Astrocyte (in vitro differentiated cells and primary cell): ENCODE results near the gene OPCML. TPM values are rescaled to one million over a fixed set of nuclear protein-coding genes. Genes with fewer than 3 reads are reported as not detected.

ENCODE experiments used
- DNase-seq: peaks from one replicate; pipeline ENCODE4 v3.0.0-alpha.2; 2010; ENCODE audit warnings: low read depth
- FAIRE-seq: peaks from 2 replicates; lab custom pipeline; 2011; peaks lifted over from hg19 to GRCh38; lab: Jason Lieb, UNC
- H2AFZ ChIP-seq: 2 replicates; pipeline ENCODE4 v1.6.0; 2012; ENCODE audit warnings: low read depth, low read length, inconsistent platforms
- H3K27ac ChIP-seq: 2 replicates; pipeline ENCODE4 v1.5.1; 2011; ENCODE audit warnings: low read depth, low read length, inconsistent platforms
- H3K27me3 ChIP-seq: 2 replicates; pipeline ENCODE4 v1.6.0; 2011; ENCODE audit warnings: low read length, inconsistent platforms; ENCODE audit not compliant: insufficient read depth
- H3K36me3 ChIP-seq: 2 replicates; pipeline ENCODE4 v1.5.1; 2011; ENCODE audit warnings: low read length, inconsistent platforms; ENCODE audit not compliant: insufficient read depth
- H3K4me1 ChIP-seq: 2 replicates; pipeline ENCODE4 v1.5.1; 2011; ENCODE audit warnings: low read length, inconsistent platforms; ENCODE audit not compliant: insufficient read depth
- H3K4me2 ChIP-seq: 2 replicates; pipeline ENCODE4 v1.6.0; 2012; ENCODE audit warnings: low read length, inconsistent platforms
- H3K4me3 ChIP-seq: 2 replicates; pipeline ENCODE4 v1.5.1; 2011; ENCODE audit warnings: low read depth, mild to moderate bottlenecking, low read length, inconsistent platforms; ENCODE audit not compliant: insufficient read depth
- H3K79me2 ChIP-seq: 2 replicates; pipeline ENCODE4 v1.6.0; 2012; ENCODE audit warnings: mild to moderate bottlenecking, low read length, inconsistent platforms; ENCODE audit not compliant: insufficient read depth
- H3K9ac ChIP-seq: 2 replicates; pipeline ENCODE4 v1.6.0; 2012; ENCODE audit warnings: mild to moderate bottlenecking, low read length, inconsistent platforms
- H3K9me3 ChIP-seq: 2 replicates; pipeline ENCODE4 v1.5.1; 2012; ENCODE audit warnings: low read depth, mild to moderate bottlenecking, low read length, inconsistent platforms; ENCODE audit not compliant: insufficient read depth
- H4K20me1 ChIP-seq: 2 replicates; pipeline ENCODE4 v1.6.0; 2012; ENCODE audit warnings: low read length, inconsistent platforms; ENCODE audit not compliant: insufficient read depth
- H3K27ac Mint-ChIP-seq: one replicate; pipeline ENCODE4 v1.8.0; 2021; ENCODE audit warnings: mild to moderate bottlenecking, mixed read lengths; ENCODE audit not compliant: unreplicated experiment
- H3K27me3 Mint-ChIP-seq: one replicate; pipeline ENCODE4 v1.8.0; 2021; ENCODE audit warnings: low read depth, mixed read lengths; ENCODE audit not compliant: unreplicated experiment
- H3K36me3 Mint-ChIP-seq: one replicate; pipeline ENCODE4 v1.8.0; 2021; ENCODE audit warnings: low read depth, mixed read lengths; ENCODE audit not compliant: unreplicated experiment
- H3K4me1 Mint-ChIP-seq: one replicate; pipeline ENCODE4 v1.8.0; 2021; ENCODE audit warnings: low read depth, mixed read lengths; ENCODE audit not compliant: unreplicated experiment
- H3K4me3 Mint-ChIP-seq: one replicate; pipeline ENCODE4 v1.8.0; 2021; ENCODE audit warnings: mild to moderate bottlenecking, moderate library complexity, mixed read lengths; ENCODE audit not compliant: unreplicated experiment
- H3K9me3 Mint-ChIP-seq: one replicate; pipeline ENCODE4 v1.8.0; 2021; ENCODE audit warnings: mild to moderate bottlenecking, mixed read lengths; ENCODE audit not compliant: unreplicated experiment
- CTCF ChIP-seq: IDR thresholded peaks from 2 replicates; pipeline ENCODE4 v1.5.1; 2011; ENCODE audit warnings: low read depth, mild to moderate bottlenecking, inconsistent platforms, low read length, moderate library complexity; ENCODE audit not compliant: insufficient read depth
- EZH2 ChIP-seq: IDR thresholded peaks from 2 replicates; pipeline ENCODE4 v1.6.1; 2012; ENCODE audit warnings: mild to moderate bottlenecking, low read length, inconsistent platforms; ENCODE audit not compliant: insufficient read depth
- total RNA-seq: library from RNA; stranded (reverse); gene quantifications from 2 replicates; pipeline ENCODE4 v1.2.1, GENCODE V29; 2021

Gene OPCML
- total RNA-seq, 1 donor from 2014 or later = 7.9 TPM

- Histone ChIP-seq H3K79me2 (no peaks in the 10 kb centered on the region), H3K27ac (no peak overlapping the region), H3K4me3 (no peak overlapping the region), H3K9ac (no peak overlapping the region), H3K36me3 (no peaks in the 10 kb centered on the region), H3K4me2 (peak overlapping the region; percentile 21), H3K27me3 (no peaks in the 10 kb centered on the region), H2AFZ (no peak overlapping the region), H3K9me3 (no peaks in the 10 kb centered on the region), H4K20me1 (no peaks in the 10 kb centered on the region), H3K4me1 (peaks cover 9% of the 10 kb centered on the region)
- FAIRE-seq = no peak
- Mint-ChIP-seq H3K27ac (no peak overlapping the region), H3K27me3 (no peaks in the 10 kb centered on the region), H3K4me1 (peaks cover 49% of the 10 kb centered on the region), H3K9me3 (peaks cover 1% of the 10 kb centered on the region), H3K4me3 (no peak overlapping the region), H3K36me3 (peaks cover 1% of the 10 kb centered on the region)
- DNase-seq = peak; percentile 91
- TF ChIP-seq CTCF = no peak
- no peak for TF ChIP-seq EZH2
These were observed 922.1 kb downstream of the OPCML start for GRCh38 chr11:132610216-132610615.

GRCh38 chr11:132607575-132607974 is 924.7 kb downstream of the OPCML start:
- no peak overlapping the region for H2AFZ ChIP-seq
- no peaks in the 10 kb centered on the region for H3K36me3 ChIP-seq
- DNase-seq = no peak
- Mint-ChIP-seq H3K4me3 (no peak overlapping the region), H3K27ac (no peak overlapping the region), H3K36me3 (peaks cover 1% of the 10 kb centered on the region), H3K9me3 (no peaks in the 10 kb centered on the region), H3K4me1 (peaks cover 54% of the 10 kb centered on the region), H3K27me3 (no peaks in the 10 kb centered on the region)
- no peaks in the 10 kb centered on the region for H3K79me2 ChIP-seq
- peaks cover 24% of the 10 kb centered on the region for H3K4me1 ChIP-seq
- no peak overlapping the region for H3K4me2 ChIP-seq
- no peaks in the 10 kb centered on the region for H3K9me3 ChIP-seq
- TF ChIP-seq EZH2 = no peak
- TF ChIP-seq CTCF = no peak
- FAIRE-seq = no peak
- H3K4me3 ChIP-seq = no peak overlapping the region
- H4K20me1 ChIP-seq = no peaks in the 10 kb centered on the region
- no peak overlapping the region for H3K9ac ChIP-seq
- H3K27me3 ChIP-seq = no peaks in the 10 kb centered on the region
- H3K27ac ChIP-seq = no peak overlapping the region

DNA sequence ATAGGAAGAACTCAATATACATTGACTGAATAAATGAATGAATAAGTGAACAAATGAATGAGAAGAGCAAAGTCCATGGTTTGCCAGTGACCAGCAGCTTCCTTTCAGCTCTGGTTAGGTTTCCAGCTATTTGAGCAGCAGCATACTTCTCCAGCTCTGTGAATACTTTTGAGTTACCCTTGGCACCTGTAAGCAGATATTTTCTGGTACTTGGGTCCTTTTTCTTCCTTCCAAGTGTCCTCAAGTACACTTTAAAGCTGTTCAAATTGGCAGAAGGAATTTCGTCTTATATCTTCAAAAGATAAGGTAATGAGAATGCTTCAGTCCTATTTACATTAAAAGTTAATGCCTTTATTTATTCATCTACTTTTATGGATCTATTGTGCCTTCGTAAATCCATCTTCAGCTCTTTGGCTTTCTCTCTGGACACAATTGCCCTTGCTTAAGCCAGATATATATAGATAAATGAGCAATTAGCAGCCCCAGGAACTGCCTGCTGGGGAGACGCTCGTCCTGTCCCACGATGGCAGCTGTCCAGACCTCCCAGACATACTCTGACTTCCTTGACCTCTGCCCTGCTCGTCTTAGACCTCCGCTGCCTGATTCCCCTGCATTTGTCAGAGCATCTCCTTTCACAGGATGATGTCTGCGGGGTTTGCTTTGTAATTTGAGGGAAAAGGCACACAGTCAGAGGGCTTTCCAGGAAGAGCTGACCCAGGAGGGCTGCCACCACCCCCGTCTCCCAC is 926.3 kb downstream of the OPCML start:
- no peaks in the 10 kb centered on the region for H3K36me3 ChIP-seq
- TF ChIP-seq CTCF (no peak), EZH2 (no peak)
- FAIRE-seq (peak; percentile 49), DNase-seq (peak; percentile 10)
- Mint-ChIP-seq H3K4me3 (no peak overlapping the region), H3K36me3 (no peaks in the 10 kb centered on the region), H3K27me3 (no peaks in the 10 kb centered on the region), H3K9me3 (no peaks in the 10 kb centered on the region), H3K27ac (peak overlapping the region; percentile 81), H3K4me1 (peaks cover 53% of the 10 kb centered on the region)
- H3K27ac ChIP-seq = no peak overlapping the region
- H4K20me1 ChIP-seq = no peaks in the 10 kb centered on the region
- H3K4me1 ChIP-seq = peaks cover 23% of the 10 kb centered on the region
- no peak overlapping the region for H3K4me3 ChIP-seq
- no peak overlapping the region for H2AFZ ChIP-seq
- no peaks in the 10 kb centered on the region for H3K9me3 ChIP-seq
- no peak overlapping the region for H3K9ac ChIP-seq
- peak overlapping the region; percentile 17 for H3K4me2 ChIP-seq
- H3K79me2 ChIP-seq = no peaks in the 10 kb centered on the region
- no peaks in the 10 kb centered on the region for H3K27me3 ChIP-seq
